HG03469 (cell line): ENCODE data around the gene MYBPC1.
A peak's percentile ranks its signal among the peaks of the same experiment; 100 is the strongest.

Experiments used
- ATAC-seq: cut with Tn5 transposase; IDR thresholded peaks from one replicate; pipeline ENCODE4 v1.9.1; 2021; ENCODE audit warnings: mild to moderate bottlenecking, moderate library complexity, moderate number of reproducible peaks; ENCODE audit not compliant: unreplicated experiment

The MYBPC1 gene

GRCh38 chr12:101599771-101600484 lies 5.2 kb downstream of the MYBPC1 start:
- no peak for ATAC-seq

DNA sequence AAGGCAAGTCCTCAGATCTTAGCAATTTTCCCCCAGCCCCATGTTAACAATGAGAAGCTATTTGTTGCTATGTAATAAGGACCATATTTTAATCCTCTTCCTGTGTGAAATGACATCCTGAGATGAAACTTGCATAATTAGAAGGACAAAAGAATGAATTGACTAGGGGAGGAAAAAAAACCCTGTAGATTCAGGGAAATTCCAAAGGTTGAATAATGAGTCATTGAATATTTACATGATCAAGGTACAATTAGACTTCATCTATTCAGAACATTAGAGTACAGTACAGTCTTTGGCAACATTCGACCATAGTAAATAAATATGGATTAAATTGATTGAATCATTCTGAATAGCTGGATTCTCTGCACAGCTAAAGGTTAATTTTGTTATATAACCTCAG lies 9.4 kb downstream of the MYBPC1 start:
- no peak for ATAC-seq

DNA sequence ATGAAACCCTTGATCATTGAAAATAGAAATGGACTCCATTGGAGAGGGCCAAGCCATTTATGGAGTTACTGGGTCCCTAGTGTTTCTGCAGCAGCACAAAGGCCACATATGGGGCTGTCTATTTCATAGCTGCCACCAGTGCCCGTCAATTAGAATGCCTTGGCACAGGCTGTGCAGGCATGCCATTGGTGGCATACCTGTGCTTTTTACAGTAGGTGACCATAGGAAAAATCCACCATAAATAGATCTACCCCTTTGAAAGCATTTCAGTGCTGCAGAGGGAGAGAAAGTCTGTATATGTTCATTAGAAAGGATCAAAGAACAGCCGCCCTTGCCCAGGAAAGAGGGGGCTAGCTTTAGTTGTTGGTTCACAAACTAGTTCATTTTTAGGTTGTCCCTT lies 13.1 kb downstream of the MYBPC1 start:
- ATAC-seq, result no peak

DNA sequence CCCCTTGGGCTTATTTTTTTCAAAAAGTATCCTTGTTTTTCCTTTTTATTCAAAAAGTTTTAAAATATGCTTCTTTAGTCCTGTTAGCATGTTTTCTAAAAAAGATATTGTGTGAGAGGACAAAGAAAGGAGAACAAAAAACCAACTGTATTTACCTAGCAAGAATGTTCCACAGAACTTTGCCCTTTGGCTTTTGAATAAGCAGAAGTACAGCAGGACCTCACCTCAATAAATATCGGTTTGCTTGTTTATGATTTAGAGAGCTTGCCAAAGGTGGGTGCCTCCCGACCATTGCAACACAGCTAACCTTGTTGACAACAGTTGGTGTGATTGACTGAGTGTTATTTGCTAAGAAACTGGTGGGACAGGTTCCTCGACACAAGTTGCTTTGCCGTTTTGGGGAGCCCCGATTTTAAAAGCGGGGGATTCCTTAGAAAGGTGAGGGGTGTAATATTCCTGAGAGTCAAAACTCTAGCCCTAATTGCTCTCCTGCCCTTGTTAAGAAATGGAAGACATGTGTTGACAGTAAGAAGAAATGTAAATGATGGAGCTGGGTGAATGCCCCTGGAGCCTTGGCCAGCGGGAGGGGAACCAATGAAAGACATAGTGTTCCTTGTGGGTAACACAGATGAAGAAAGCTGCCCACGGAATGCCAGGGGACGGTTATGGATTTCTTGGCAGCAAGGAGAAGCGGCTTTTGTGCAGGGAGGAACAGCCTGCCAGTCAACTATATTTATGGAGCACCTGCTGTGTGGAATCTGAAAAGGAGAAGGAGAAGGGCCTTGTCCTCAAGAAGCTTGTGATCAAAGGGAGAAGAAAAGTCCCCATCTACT lies 13.7 kb downstream of the MYBPC1 start:
- ATAC-seq, result no peak

DNA sequence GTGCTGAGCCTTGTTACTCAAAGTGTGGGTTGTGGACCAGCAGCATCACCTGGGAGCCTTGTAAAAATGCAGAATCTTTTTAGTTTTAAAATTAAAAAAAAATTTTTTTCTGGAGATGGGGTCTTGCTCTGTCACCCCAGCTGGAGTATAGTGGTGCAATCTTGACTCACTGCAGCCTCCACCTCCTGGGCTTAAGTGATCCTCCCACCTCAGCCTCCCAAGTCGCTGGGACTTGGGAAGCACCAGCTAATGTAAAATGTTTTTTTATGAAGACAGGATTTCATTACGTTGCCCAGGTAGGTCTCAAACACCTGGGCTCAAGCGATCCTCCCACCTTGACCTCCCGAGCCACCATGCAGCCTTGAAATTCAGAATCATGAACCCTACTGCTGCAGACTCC lies 14.4 kb downstream of the MYBPC1 start:
- no peak for ATAC-seq

DNA sequence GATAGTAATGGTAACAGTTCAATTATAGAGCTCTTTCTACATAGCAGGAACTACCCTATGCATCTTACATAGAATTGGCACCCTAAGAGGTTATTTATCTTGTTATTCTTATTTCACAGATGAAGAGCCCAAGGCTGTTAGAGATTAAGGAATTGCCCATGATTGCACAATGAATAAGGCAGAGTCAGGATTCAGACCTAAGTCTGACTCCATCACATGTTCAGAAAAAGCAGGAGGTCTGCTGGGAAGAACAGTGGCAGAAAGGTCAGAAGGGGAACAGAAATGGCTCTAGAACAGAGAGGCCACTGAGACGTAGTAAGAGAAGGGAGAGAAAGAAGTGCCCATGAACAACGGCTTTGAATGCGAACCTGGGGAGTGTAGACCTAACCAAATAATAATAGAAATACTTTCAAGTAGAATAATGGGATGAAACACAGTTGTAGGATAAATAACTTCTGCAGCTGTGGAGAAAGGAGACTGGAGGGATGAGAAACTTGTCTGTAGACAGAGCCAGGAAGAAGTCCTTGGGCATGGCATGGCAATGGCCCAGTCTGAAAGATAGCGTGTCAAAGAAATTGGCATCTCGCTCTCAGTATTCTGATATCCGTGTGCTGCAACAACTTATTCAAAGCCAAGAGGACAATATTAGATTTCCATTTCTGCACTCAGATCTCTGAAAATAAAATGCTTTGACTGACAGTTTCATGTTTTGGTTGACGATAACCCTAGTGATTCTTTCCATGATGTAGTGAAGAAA lies 17.6 kb downstream of the MYBPC1 start:
- no peak for ATAC-seq

- ATAC-seq, result no peak
Measured at GRCh38 chr12:101616027-101616494, 21.3 kb downstream of the MYBPC1 start.

DNA sequence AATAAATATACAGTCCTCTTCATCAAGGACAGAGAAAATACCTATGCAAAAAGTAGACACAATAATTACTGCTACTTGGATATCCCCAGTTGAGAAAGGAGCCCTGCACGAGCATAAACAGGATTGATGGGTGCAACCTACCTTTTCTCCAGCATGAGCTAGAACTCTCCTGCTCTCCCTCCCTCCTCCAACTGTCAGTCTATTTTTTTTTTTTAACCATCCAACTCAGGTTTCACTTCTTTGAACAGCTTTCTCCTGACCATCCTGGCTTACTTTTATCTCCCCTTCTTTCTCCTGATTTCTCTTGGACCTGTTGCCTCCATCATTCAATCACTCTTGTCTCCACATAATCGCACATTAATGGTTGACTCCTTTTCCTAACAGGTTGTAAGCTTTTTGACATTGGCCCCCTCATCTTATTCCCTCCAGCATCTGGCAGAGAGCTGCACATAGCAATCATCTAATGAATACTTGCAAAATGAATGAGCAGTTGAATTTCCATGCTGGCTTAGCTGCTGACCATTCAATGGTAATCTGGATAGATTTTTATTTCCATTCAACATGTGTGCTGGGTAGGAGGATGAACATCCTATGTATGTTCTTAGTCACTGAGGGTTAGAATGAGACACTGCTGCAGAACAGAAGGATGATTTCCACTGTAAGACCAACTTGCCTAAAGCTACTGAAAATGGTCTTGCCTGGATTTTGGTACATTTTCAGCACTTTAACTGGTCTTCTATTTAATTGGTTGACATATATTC lies 24.4 kb downstream of the MYBPC1 start:
- ATAC-seq, result no peak

DNA sequence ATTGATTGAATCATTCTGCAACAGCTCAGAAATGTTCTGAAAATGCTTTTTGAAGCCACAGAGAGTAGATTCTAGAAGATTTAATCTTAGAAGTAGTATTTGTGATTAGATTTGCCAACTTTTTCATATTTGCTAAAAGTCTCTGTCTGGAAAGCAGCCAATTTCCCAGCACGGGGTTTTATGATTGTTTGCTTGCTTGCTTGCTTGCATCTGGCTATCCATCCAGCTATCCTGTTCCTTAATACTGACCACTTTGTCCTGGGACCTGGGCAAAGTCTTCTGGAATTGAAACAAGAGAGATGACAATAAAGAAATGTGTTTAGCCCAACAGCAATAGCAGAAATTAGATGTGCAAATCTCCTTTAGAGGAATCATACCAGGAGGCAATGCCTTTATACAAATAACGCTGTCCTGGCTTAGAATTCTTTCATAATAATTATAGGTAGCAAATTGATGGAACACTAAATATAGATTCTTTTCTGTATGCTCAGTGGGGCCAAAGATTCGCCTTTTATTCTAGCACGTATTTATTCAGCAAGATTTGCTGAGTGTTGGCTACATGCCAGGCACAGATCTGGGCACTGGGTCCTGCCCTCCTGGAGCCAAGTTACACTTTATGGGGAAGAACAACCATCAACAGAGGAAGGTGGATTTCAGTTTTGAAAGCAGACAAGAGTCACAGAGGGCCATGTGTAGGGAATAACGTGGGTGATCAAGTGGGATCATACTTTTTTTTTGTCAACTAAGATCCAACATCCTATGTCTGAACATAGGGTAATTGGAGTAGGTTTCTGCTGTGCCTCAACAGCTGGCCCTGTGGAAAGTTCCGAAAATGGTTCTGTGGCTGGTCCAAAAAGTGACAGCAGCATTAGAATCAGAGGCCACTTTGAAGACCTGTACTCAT lies 25.3 kb downstream of the MYBPC1 start:
- no peak for ATAC-seq

DNA sequence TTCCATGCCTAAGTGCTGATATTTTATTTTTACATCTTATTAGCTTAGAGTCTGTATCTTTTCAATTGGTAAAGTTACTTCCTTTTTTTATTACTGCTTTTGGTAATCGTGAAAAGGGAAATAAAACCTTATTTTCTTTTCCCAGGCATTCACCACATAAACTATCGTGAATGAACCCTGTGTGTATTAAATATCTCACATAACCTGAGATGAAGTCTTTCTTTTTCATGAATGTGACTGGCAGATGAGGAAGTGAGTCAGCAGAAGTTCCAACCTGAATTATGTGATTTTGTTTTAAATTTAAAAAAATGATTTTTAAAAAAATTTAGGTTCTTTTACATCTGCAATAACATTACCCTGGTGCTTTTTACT lies 26.0 kb downstream of the MYBPC1 start:
- ATAC-seq, result no peak

- no peak for ATAC-seq
Measured at GRCh38 chr12:101628676-101629075, 33.9 kb downstream of the MYBPC1 start.

- peak; percentile 91 for ATAC-seq
Measured at GRCh38 chr12:101634724-101635123, 40.0 kb downstream of the MYBPC1 start.

DNA sequence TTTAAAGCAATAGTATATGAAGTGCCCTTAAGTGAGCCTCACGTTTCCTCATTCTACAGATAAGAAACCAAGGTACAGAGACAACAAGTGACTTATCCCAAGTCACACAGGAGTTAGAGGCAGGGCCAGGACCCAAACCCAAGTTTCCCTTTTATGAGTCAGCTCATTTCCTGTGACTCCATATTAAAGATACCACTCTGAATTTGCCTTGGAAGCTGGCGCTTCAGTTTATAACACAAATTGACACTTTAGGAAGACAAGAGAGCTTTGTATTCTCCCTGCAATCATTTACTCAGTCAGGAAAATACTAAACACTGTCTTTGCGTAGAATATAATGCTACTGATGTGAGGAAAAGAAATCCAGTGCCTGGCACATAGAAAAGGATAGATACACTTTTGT lies 43.2 kb downstream of the MYBPC1 start:
- no peak for ATAC-seq

DNA sequence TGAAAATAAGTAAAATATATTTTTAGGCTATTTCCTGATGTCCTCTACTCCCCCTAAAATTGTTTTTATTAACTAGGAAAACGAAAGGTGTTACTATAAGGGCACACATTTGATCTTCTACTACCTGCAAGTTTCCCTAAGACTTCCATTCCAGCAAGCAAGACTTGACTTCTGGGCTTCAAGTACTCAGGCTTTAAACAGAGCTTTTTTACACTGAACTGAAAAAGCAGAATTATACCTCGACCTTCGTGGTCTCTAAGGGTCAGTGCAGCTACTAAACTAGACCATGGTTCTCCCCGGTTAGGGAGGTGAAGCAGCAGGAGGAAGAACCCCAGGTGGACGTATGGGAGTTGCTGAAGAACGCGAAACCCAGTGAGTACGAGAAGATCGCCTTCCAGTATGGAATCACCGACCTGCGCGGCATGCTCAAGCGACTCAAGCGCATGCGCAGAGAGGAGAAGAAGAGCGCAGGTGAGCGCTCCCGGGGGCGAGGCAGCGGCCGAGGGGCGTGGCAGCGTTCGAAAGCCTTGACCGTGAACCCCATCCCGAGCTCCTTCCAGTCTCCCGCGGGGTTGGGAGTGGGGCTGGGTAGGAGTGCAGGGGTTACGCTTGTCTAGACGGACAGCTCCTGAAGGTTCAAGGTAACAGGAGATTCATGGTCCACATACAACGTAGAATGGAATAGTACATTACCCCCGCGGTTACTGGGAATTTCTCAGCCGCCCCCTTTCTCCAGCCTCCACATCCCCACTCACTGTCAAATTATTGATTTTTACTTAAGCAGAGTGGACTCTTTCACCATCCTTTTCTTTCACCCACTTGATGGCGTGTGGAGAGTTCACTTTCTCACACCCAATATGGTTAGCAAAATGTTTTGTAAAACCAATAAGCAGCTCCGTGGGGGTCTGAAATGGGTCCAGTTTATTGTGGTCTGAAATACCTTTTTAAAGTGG lies 47.6 kb downstream of the MYBPC1 start:
- no peak for ATAC-seq

DNA sequence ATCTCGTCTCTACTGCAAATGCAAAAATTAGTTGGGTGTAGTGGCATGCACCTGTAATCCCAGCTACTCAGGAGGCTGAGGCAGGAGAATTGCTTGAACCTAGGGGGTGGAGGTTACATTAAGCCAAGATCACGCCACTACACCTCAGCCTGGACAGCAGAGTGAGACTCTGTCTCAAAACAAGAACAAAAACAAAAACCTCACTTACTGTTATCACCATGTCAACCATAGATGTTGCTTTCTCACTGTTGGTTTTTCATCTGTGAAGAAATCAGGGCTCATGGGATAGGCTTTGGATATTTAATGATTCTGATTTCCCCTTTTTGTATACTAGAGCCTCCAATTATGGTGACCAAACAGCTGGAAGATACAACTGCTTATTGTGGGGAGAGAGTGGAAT lies 52.9 kb downstream of the MYBPC1 start:
- no peak for ATAC-seq

GRCh38 chr12:101648195-101648594 lies 53.4 kb downstream of the MYBPC1 start:
- ATAC-seq, result no peak

DNA sequence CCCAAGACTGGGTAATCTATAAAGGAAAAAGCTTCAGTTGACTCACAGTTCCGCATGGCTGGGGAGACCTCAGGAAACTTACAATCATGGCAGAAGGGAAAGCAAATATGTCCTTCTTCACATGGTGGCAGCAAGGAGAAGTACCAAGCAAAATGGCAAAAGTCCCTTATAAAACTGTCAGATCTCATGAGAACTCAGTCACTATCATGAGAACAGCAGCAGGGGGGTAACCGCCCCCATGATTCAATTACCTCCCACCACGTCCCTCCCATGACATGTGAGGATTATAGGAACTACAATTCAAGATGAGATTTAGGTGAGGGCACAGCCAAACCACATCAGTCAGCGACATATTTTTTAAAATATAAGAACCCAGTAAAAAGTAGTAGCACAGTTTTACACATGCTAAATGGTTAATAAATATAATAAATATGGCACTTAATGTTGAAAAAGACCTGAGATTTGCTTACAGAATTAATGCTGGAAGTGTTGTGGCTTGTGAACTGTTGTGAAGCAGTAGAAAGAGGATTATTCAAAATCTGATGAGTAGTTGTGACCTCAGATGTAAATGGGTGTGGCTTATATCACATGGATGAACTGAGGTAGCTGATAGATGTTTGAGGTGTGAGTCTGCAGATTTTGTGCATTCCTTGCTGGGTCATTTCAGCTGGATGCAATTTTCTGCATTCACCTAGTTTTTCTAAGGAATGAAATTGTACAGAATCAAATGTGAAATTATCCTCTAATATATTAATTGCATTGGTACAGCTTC lies 55.8 kb downstream of the MYBPC1 start:
- ATAC-seq, result no peak

DNA sequence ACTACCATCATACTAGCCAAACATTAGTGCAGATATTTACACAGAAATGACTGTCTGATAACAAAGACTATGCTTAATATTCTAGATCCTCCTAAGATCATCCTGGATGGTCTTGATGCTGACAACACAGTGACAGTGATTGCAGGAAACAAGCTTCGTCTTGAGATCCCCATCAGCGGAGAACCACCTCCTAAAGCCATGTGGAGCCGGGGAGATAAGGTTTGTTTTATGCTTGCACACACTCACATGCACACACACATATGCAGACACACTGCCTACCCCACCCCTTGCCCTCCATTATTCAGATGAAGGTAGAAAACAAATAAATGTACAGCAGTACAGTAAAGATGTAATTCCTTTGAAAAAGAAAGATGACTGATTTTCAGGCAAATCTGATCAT lies 58.3 kb downstream of the MYBPC1 start:
- ATAC-seq, result no peak
